NB4 (cell line): ENCODE results near the gene SMCR8.
"Not testable (repeated sequence)": the region's sequence is repeated elsewhere in the genome, so short reads cannot be mapped to it uniquely, and the experiment has no call there.

Source experiments
- CTCF ChIP-seq: IDR thresholded peaks from one replicate; pipeline ENCODE4 v1.5.1; 2012; ENCODE audit warnings: low read depth, low read length
- MAX ChIP-seq: IDR thresholded peaks from 2 replicates; pipeline ENCODE4 v1.6.1; 2011; ENCODE audit warnings: low read depth, low read length
- MYC ChIP-seq: IDR thresholded peaks from 2 replicates; pipeline ENCODE4 v1.6.1; 2011; ENCODE audit warnings: low read depth, low read length
- POLR2A ChIP-seq: IDR thresholded peaks from 2 replicates; pipeline ENCODE4 v1.6.1; 2011; ENCODE audit warnings: mild to moderate bottlenecking; ENCODE audit not compliant: insufficient read length; ENCODE audit errors: extremely low read depth

DNA sequence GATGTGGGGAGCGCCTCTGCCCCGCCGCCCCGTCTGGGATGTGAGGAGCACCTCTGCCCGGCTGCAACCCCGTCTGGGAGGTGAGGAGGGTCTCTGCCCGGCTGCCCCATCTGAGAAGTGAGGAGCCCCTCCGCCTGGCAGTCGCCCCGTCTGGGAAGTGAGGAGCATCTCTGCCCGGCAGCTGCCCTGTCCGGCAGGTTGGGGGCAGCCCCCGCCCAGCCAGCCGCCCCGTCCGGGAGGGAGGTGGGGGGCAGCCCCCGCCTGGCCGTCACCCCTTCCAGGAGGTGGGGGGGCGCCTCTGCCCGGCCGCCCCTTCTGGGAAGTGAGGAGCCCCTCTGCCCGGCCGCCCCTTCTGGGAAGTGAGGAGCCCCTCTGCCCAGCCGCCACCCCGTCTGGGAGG, 23.1 kb downstream of the SMCR8 start:
- TF ChIP-seq CTCF, POLR2A, MYC, MAX: not testable (repeated sequence)
